Astrocyte of the cerebellum (primary cell): Measurements from ENCODE around the gene VRK1.
"Not testable (repeated sequence)": the region's sequence is repeated elsewhere in the genome, so short reads cannot be mapped to it uniquely, and the experiment has no call there.

Source experiments
- DNase-seq: peaks from one replicate; pipeline ENCODE4 v3.0.0-alpha.2; 2011; ENCODE audit warnings: low read depth
- H3K4me3 ChIP-seq: 2 replicates; pipeline ENCODE4 v1.5.1; 2011; ENCODE audit warnings: mild to moderate bottlenecking, low read depth, low read length, moderate library complexity
- in situ Hi-C: cut with HindIII; loops from 2 replicates; pipeline ENCODE4 v1.10.0; 2017; ENCODE audit warnings: low sequenced_read_pairs
- TF ChIP-seq, protein P1 (sequence below): IDR thresholded peaks from 2 replicates; pipeline ENCODE4 v1.5.1; 2012; ENCODE audit warnings: low read length, low read depth, moderate library complexity, mild to moderate bottlenecking; ENCODE audit errors: missing control alignments

VRK1 gene

DNA sequence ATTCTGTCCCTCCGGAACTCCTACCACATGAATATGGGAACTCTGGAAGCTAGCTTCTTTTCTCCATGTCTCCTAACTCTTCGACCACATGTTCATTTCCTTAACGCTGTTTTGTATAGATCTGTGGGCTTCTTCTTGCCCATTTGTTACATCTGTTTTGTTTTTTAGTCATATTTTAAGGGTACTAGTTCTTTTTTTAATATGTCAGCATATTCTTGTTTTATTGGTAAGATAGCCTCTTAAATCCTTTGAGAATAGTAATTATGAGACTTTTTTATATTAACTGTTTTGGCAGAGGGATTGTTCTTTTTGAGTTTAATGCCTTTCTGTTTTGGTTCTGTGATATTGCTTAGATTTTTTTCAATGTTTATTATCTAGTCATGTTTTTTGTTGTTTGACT is 70.5 kb downstream of the VRK1 start:
- TF ChIP-seq, protein P1, sequence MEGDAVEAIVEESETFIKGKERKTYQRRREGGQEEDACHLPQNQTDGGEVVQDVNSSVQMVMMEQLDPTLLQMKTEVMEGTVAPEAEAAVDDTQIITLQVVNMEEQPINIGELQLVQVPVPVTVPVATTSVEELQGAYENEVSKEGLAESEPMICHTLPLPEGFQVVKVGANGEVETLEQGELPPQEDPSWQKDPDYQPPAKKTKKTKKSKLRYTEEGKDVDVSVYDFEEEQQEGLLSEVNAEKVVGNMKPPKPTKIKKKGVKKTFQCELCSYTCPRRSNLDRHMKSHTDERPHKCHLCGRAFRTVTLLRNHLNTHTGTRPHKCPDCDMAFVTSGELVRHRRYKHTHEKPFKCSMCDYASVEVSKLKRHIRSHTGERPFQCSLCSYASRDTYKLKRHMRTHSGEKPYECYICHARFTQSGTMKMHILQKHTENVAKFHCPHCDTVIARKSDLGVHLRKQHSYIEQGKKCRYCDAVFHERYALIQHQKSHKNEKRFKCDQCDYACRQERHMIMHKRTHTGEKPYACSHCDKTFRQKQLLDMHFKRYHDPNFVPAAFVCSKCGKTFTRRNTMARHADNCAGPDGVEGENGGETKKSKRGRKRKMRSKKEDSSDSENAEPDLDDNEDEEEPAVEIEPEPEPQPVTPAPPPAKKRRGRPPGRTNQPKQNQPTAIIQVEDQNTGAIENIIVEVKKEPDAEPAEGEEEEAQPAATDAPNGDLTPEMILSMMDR, result no peak
- DNase-seq, result no peak
- in situ Hi-C loops, result no loop called here
- no peak overlapping the region for H3K4me3 ChIP-seq

DNA sequence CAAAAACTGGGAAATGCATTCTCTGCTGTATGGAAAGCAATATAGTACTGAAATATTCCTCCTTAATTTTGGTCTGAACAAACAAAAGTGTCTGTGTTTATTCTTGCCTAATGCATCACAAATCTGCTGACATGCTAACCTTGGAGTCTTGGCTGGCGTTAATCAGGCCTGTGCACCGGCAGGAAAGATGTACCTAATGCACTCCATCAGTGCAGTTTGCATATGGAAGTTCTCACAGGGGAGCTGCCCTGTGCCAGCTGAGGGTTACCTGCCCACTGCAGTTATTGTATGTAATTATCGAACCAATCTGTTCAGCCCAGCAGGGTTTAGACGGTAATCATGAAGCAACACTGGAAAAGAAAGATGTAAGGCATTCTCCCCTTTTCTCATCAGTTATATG is 76.9 kb downstream of the VRK1 start:
- TF ChIP-seq, protein P1, result no peak
- DNase-seq, result no peak
- H3K4me3 ChIP-seq, result no peak overlapping the region
- in situ Hi-C loops, result no loop called here

DNA sequence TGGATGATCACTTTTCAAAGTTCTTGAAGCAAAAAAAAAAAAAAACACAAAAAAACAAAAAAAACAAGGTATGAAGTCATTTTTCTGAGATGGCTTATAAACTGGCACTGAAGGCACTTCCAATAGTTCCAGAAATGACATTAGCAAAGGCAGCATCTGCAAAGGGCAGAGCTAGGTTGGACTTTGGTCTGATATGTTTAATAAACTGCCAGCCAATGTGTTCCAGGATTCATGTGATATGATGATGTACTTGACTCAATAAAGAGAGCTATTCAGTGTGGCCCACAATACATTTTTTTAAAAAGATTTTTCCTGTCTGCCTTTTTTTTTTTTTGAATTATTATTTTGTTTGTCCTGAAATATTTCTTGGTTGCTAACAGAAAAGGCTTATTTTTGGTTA is 79.6 kb downstream of the VRK1 start:
- no peak overlapping the region for H3K4me3 ChIP-seq
- TF ChIP-seq, protein P1, result no peak
- in situ Hi-C loops, result no loop called here
- no peak for DNase-seq

DNA sequence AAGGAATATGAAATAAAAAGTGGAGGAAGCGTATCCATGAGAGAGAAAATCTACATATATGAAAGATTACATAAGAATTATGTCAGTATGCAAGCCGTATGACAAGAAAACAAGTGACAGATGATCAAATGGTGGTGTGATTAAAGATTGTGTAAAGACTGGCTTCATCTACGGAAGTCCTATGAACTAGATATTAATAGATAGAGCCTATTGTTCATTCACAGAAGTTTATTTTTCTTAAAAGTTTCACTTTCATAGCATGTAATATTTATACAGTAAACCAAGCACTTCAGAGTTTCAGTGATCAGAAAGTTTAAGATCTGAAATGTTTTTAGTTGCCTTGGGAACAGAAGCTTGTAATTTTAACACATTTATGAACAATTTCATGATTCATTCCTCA is 84.5 kb downstream of the VRK1 start:
- in situ Hi-C loops, result no loop called here
- TF ChIP-seq, protein P1, result no peak
- no peak for DNase-seq
- H3K4me3 ChIP-seq, result no peak overlapping the region

DNA sequence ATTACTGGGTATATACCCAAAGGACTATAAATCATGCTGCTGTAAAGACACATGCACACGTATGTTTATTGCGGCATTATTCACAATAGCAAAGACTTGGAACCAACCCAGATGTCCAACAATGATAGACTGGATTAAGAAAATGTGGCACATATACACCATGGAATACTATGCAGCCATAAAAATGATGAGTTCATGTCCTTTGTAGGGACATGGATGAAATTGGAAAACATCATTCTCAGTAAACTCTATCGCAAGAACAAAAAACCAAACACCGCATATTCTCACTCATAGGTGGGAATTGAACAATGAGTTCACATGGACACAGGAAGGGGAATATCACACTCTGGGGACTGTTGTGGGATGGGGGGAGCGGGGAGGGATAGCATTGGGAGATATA is 86.8 kb downstream of the VRK1 start:
- in situ Hi-C loops, DNase-seq, H3K4me3 ChIP-seq: not testable (repeated sequence)

DNA sequence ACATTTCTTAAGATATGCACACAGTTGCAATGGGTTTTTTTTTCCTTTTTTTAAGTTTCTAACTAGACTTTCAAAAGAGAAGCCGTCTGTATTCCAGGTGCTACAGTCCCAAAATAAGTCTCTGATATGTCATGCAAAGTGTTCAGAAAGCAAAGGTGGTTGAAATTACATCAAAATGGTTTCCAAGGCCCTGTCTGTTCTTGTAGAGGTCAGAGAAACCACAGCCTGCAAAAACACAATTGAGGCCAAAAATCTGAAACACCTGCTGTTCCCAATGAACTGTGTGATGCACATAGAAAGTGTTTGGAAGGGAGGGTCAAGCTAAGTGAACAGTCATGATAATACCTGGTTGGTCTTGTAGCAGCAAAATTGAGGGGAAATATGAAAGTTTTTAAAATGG is 91.0 kb downstream of the VRK1 start:
- TF ChIP-seq, protein P1, result no peak
- in situ Hi-C loops, result no loop called here
- H3K4me3 ChIP-seq, result no peak overlapping the region
- no peak for DNase-seq

DNA sequence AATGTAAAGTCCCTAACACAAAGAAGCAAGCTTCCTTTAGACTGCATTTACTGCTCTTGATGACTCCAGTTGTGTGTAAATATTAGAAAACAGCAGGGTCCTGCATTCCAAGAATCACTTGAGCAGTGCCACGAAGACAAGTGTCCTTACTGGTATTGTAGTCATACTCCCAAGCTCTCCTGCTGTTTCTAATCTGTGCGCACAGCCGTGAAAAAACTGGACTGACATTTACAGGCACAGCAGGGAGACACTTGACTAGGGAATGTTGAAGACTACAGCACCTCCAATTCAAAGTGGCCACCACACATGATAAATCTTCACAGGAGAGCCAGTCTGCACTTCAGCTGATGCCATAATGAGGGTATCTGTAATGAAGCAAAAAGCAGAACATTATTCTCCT is 91.4 kb downstream of the VRK1 start:
- peak; percentile 12 for DNase-seq
- TF ChIP-seq, protein P1, result no peak
- in situ Hi-C loops, result no loop called here
- H3K4me3 ChIP-seq, result no peak overlapping the region
